Activated CD4-positive, alpha-beta memory T cell treated with anti-CD3 and anti-CD28 coated beads for 36 hours (primary cell): ENCODE results near the gene DNASE1L1. TPM values are rescaled to one million over a fixed set of nuclear protein-coding genes. Genes with fewer than 3 reads are reported as not detected.
"Not testable (repeated sequence)": the region's sequence is repeated elsewhere in the genome, so short reads cannot be mapped to it uniquely, and the experiment has no call there.

Experiments used
- CTCF ChIA-PET: fragments of 350-600 bp; sonication (Branson Sonifier 250); formaldehyde crosslinking; loops from one replicate; lab custom pipeline; 2021; ENCODE audit warnings: antibody characterized with exemption, inconsistent platforms; lab: Charles Lee
- POLR2A ChIA-PET: fragments of 350-600 bp; sonication (Branson Sonifier 250); formaldehyde crosslinking; loops from one replicate; lab custom pipeline; 2021; ENCODE audit warnings: antibody characterized with exemption; lab: Charles Lee
- DNase-seq: peaks from one replicate; pipeline ENCODE4 v3.0.0-alpha.2; 2020
- H3K27ac Mint-ChIP-seq: one replicate; pipeline ENCODE4 v1.8.0; 2021; ENCODE audit warnings: mixed read lengths
- H3K27me3 Mint-ChIP-seq: one replicate; pipeline ENCODE4 v1.8.0; 2021; ENCODE audit warnings: mixed read lengths
- H3K36me3 Mint-ChIP-seq: one replicate; pipeline ENCODE4 v1.8.0; 2021; ENCODE audit warnings: mixed read lengths
- H3K4me1 Mint-ChIP-seq: one replicate; pipeline ENCODE4 v1.8.0; 2021; ENCODE audit warnings: low read depth, mixed read lengths
- H3K4me3 Mint-ChIP-seq: one replicate; pipeline ENCODE4 v1.8.0; 2021; ENCODE audit warnings: mild to moderate bottlenecking, mixed read lengths
- H3K9me3 Mint-ChIP-seq: one replicate; pipeline ENCODE4 v1.8.0; 2021; ENCODE audit warnings: mixed read lengths
- intact Hi-C: fragments of 100-400 bp; cut with micrococcal nuclease; formaldehyde crosslinking; loops from one replicate; pipeline ENCODE4 v1.15.1; 2023
- total RNA-seq, 2 experiments: library from RNA; stranded (reverse); gene quantifications; one replicate each; pipeline ENCODE4 v1.2.3, GENCODE V29; 2021

The DNASE1L1 gene
- total RNA-seq, 2 experiments from 2014 or later = 12.5 to 13.3 TPM

- Mint-ChIP-seq H3K36me3 (peaks cover 34% of the 10 kb centered on the region), H3K4me1 (peaks cover 7% of the 10 kb centered on the region), H3K9me3 (no peaks in the 10 kb centered on the region), H3K27me3 (no peaks in the 10 kb centered on the region), H3K27ac (no peak overlapping the region), H3K4me3 (no peak overlapping the region)
- DNase-seq = no peak
- intact Hi-C loops = no loop called here
- CTCF ChIA-PET = no interaction called here
- POLR2A ChIA-PET = interaction anchor here (6.2 kb wide), 1 partner anchor 9 kb away, joined by 35 read pairs; the partner anchor contains the start of gene TAFAZZIN
These were observed 6.4 kb downstream of the DNASE1L1 start for GRCh38 chrX:154402622-154403127.

- Mint-ChIP-seq H3K4me3 (no peak overlapping the region), H3K36me3 (peaks cover 34% of the 10 kb centered on the region), H3K9me3 (no peaks in the 10 kb centered on the region), H3K27me3 (no peaks in the 10 kb centered on the region), H3K27ac (peak overlapping the region; percentile 15), H3K4me1 (peaks cover 7% of the 10 kb centered on the region)
- ChIA-PET POLR2A (interaction anchor here (1.1 to 6.2 kb wide), 2 partner anchors 10 to 27 kb away, joined by 3 to 35 read pairs; partner anchors contain the start of gene TAFAZZIN), CTCF (no interaction called here)
- intact Hi-C loops = no loop called here
- no peak for DNase-seq
These were observed 7.0 kb downstream of the DNASE1L1 start for GRCh38 chrX:154401918-154402621.

GRCh38 chrX:154401045-154401799 lies 7.8 kb downstream of the DNASE1L1 start:
- peaks cover 34% of the 10 kb centered on the region for H3K36me3 Mint-ChIP-seq
- H3K4me3 Mint-ChIP-seq = peak overlapping the region; percentile 91
- H3K9me3 Mint-ChIP-seq = no peaks in the 10 kb centered on the region
- H3K4me1 Mint-ChIP-seq = peaks cover 7% of the 10 kb centered on the region
- peak overlapping the region; percentile 100 for H3K27ac Mint-ChIP-seq
- intact Hi-C loops = no loop called here
- ChIA-PET CTCF (interaction anchor here (0.6 kb wide), 1 partner anchor 138 kb away, joined by 3 read pairs; no protein-coding TSS in a partner anchor), POLR2A (interaction anchor here (1.1 to 6.2 kb wide), 3 partner anchors 10 to 89 kb away, joined by 3 to 35 read pairs (median 8); partner anchors contain the start of genes SLC10A3 and TAFAZZIN)
- no peaks in the 10 kb centered on the region for H3K27me3 Mint-ChIP-seq
- no peak for DNase-seq

GRCh38 chrX:154400369-154400817 lies 8.7 kb downstream of the DNASE1L1 start:
- Mint-ChIP-seq H3K36me3 (peaks cover 34% of the 10 kb centered on the region), H3K4me3 (peak overlapping the region; percentile 91), H3K27ac (peak overlapping the region; percentile 100)
- H3K9me3 Mint-ChIP-seq, DNase-seq, H3K4me1 Mint-ChIP-seq, intact Hi-C loops, H3K27me3 Mint-ChIP-seq: not testable (repeated sequence)
- CTCF ChIA-PET = interaction anchor here (2.8 to 3.6 kb wide), 2 partner anchors 12 to 27 kb away, joined by 8 to 17 read pairs; partner anchors contain the start of gene FLNA
- POLR2A ChIA-PET = interaction anchor here (2.0 to 6.2 kb wide), 3 partner anchors 11 to 89 kb away, joined by 8 to 35 read pairs (median 11); partner anchors contain the start of genes SLC10A3 and TAFAZZIN

GRCh38 chrX:154399527-154400368 lies 9.3 kb downstream of the DNASE1L1 start:
- POLR2A ChIA-PET = interaction anchor here (0.8 to 6.2 kb wide), 7 partner anchors 9 to 433 kb away, joined by 3 to 35 read pairs (median 4); partner anchors contain the start of genes SLC10A3 and TAFAZZIN
- H3K9me3 Mint-ChIP-seq = no peaks in the 10 kb centered on the region
- intact Hi-C loops = loop anchor here (5.0 kb wide), 2 partner anchors 38 to 472 kb away; partner anchors contain the start of genes ARHGAP4 and GDI1
- peak overlapping the region; percentile 100 for H3K27ac Mint-ChIP-seq
- H3K36me3 Mint-ChIP-seq = peaks cover 34% of the 10 kb centered on the region
- CTCF ChIA-PET = interaction anchor here (1.3 to 3.6 kb wide), 3 partner anchors 13 to 78 kb away, joined by 3 to 17 read pairs (median 8); partner anchors contain the start of gene FLNA
- H3K27me3 Mint-ChIP-seq = no peaks in the 10 kb centered on the region
- peak; percentile 58 for DNase-seq
- H3K4me3 Mint-ChIP-seq = peak overlapping the region; percentile 91
- H3K4me1 Mint-ChIP-seq = peaks cover 7% of the 10 kb centered on the region

DNA sequence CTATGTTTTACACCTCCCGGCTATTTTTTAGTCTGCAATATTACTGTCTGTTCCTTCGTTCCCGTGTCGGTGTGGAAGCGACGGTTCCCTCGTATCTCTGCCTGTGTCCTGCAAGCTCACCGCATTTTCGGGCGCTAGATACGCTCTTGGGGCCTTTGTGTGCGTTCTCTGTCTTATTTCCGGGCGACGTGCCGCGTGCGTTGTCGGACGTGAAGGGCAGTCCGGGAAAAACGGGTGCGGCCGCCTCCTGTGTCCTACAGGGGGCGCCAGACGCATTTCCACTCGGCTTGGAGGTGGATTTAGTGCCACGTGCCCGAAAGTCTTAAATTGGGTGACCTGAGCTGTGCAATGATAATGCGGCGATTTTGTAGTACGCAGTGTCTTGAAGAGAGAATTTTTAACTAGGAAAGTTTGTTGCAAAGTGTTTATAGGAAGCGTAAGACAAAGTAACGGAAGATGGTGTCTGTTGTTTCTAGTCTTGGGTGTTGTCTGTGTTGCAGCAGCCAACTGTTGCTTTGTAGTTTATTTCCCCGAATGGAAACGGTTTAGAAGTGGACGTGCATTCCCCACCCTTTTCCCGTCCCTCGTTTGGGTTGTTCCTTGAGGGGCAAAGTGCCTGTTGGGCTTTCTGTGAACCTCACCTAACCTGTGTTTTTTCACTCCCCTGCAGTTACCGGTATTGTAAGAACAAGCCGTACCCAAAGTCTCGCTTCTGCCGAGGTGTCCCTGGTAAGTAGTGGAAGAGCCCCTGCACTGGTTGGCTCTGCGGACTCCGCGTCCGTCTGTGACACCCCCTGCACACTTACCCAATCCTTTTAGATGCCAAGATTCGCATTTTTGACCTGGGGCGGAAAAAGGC lies 10.2 kb downstream of the DNASE1L1 start:
- intact Hi-C loops = loop anchor here (5.0 kb wide), 2 partner anchors 38 to 472 kb away; partner anchors contain the start of genes ARHGAP4 and GDI1
- Mint-ChIP-seq H3K27me3 (no peaks in the 10 kb centered on the region), H3K27ac (peak overlapping the region; percentile 100), H3K4me3 (peak overlapping the region; percentile 91), H3K36me3 (peaks cover 34% of the 10 kb centered on the region), H3K4me1 (peaks cover 7% of the 10 kb centered on the region), H3K9me3 (no peaks in the 10 kb centered on the region)
- peak; percentile 90 for DNase-seq
- CTCF ChIA-PET = interaction anchor here (0.7 to 3.6 kb wide), 9 partner anchors 11 to 133 kb away, joined by 3 to 17 read pairs (median 4); partner anchors contain the start of genes FLNA and SLC10A3
- POLR2A ChIA-PET = interaction anchor here (0.5 to 6.2 kb wide), 15 partner anchors 10 to 432 kb away, joined by 3 to 35 read pairs (median 3); partner anchors contain the start of genes EMD, SLC10A3 and TAFAZZIN

DNA sequence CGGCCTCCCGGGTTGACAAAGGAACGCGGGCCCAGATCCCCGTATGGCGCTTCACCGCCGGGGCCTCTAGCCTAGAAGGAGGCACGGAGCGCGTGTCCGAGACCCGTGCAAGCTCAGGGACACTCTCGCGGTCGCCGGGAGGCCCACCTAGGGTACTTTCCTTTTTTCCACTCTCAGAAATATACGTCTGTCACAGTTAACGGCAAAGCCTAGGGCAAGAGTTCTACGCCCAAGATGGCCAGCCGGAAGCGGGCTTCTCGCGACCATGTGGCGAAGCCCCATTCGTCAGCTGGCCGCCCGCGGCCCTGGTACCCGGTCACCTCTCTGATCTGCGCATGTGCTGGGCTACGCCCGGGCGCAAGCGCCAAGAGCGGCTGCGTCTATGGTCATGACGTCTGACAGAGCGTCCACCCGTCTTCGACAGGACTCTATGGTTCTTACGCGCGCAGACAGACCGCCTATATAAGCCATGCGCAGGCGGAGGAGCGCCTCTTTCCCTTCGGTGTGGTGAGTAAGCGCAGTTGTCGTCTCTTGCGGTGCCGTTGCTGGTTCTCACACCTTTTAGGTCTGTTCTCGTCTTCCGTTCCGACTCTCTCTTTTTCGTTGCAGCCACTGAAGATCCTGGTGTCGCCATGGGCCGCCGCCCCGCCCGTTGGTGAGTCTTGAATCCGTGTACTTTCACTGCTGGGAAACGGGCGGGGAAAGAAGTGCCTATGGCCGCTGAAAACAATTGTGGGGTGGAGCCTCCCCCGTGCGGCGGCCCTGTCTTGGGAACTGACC lies 11.0 kb downstream of the DNASE1L1 start, which contains the start of gene RPL10:
RPL10 (plus strand) TSS at position 490 of the 780 bp plus-strand sequence; CDS start at position 633, 143 bp downstream.
- intact Hi-C loops = loop anchor here (5.0 kb wide), 2 partner anchors 39 to 471 kb away; partner anchors contain the start of genes ARHGAP4 and GDI1
- H3K27ac Mint-ChIP-seq = peak within 1 kb of the TSS; percentile 100
- CTCF ChIA-PET = interaction anchor here (0.7 to 3.6 kb wide), 8 partner anchors 12 to 134 kb away, joined by 3 to 17 read pairs (median 4); partner anchors contain the start of genes FLNA and SLC10A3
- DNase-seq = peak; percentile 95
- POLR2A ChIA-PET = interaction anchor here (0.5 to 6.2 kb wide), 17 partner anchors 10 to 145 kb away, joined by 3 to 35 read pairs (median 3); partner anchors contain the start of genes SLC10A3 and TAFAZZIN
- H3K36me3 Mint-ChIP-seq = peaks cover 34% of the 10 kb centered on the region
- H3K27me3 Mint-ChIP-seq = no peaks in the 10 kb centered on the region
- H3K4me1 Mint-ChIP-seq = peaks cover 7% of the 10 kb centered on the region
- peak within 1 kb of the TSS; percentile 91 for H3K4me3 Mint-ChIP-seq
- H3K9me3 Mint-ChIP-seq = no peaks in the 10 kb centered on the region

GRCh38 chrX:154396973-154397887 lies 11.8 kb downstream of the DNASE1L1 start:
- POLR2A ChIA-PET = interaction anchor here (0.6 to 6.2 kb wide), 11 partner anchors 14 to 104 kb away, joined by 3 to 35 read pairs (median 4); partner anchors contain the start of genes SLC10A3 and TAFAZZIN
- CTCF ChIA-PET = interaction anchor here (1.2 to 3.6 kb wide), 4 partner anchors 15 to 61 kb away, joined by 3 to 17 read pairs (median 6); partner anchors contain the start of gene FLNA
- Mint-ChIP-seq H3K36me3 (peaks cover 34% of the 10 kb centered on the region), H3K9me3 (no peaks in the 10 kb centered on the region), H3K4me3 (peak overlapping the region; percentile 91), H3K4me1 (peaks cover 7% of the 10 kb centered on the region), H3K27ac (peak overlapping the region; percentile 100), H3K27me3 (no peaks in the 10 kb centered on the region)
- intact Hi-C loops = loop anchor here (5.0 kb wide), 2 partner anchors 40 to 470 kb away; partner anchors contain the start of genes ARHGAP4 and GDI1
- DNase-seq = peak; percentile 75
